Brain pericyte (primary cell): ENCODE measurements around the gene KIF21B.

ENCODE experiments used
- DNase-seq: peaks from one replicate; pipeline ENCODE4 v3.0.0-alpha.2; 2012; ENCODE audit warnings: low read depth, low spot score

The KIF21B gene

GRCh38 chr1:201023517-201023902, at the start of gene KIF21B:
Gene KIF21B (minus strand): TSS chr1:201023714. CDS start chr1:201023383, 331 bp downstream.
- DNase-seq, result no peak

- no peak for DNase-seq
Measured at GRCh38 chr1:201072922-201073321, 49.4 kb upstream of the KIF21B start.

GRCh38 chr1:201072149-201072548, 48.6 kb upstream of the KIF21B start:
- DNase-seq, result no peak

- DNase-seq, result no peak
Measured at GRCh38 chr1:201069636-201070035, 46.1 kb upstream of the KIF21B start.

- no peak for DNase-seq
Measured at GRCh38 chr1:201068976-201069375, 45.5 kb upstream of the KIF21B start.

GRCh38 chr1:201066986-201067385, 43.5 kb upstream of the KIF21B start:
- DNase-seq, result no peak

GRCh38 chr1:201065686-201066085, 42.2 kb upstream of the KIF21B start:
- DNase-seq, result no peak

GRCh38 chr1:201064806-201065205, 41.3 kb upstream of the KIF21B start:
- no peak for DNase-seq

GRCh38 chr1:201063145-201063544, 39.6 kb upstream of the KIF21B start:
- DNase-seq, result no peak

GRCh38 chr1:201062511-201063091, 39.1 kb upstream of the KIF21B start:
- no peak for DNase-seq

- no peak for DNase-seq
Measured at GRCh38 chr1:201061886-201062285, 38.4 kb upstream of the KIF21B start.

GRCh38 chr1:201061049-201061448, 37.5 kb upstream of the KIF21B start:
- DNase-seq, result no peak

- DNase-seq, result no peak
Measured at GRCh38 chr1:201060586-201060985, 37.1 kb upstream of the KIF21B start.

- DNase-seq, result no peak
Measured at GRCh38 chr1:201059871-201060555, 36.5 kb upstream of the KIF21B start.

- no peak for DNase-seq
Measured at GRCh38 chr1:201059401-201059800, 35.9 kb upstream of the KIF21B start.

GRCh38 chr1:201054091-201054543, 30.6 kb upstream of the KIF21B start:
- DNase-seq, result no peak

GRCh38 chr1:201053155-201053860, 29.8 kb upstream of the KIF21B start:
- no peak for DNase-seq

- no peak for DNase-seq
Measured at GRCh38 chr1:201051399-201051798, 27.9 kb upstream of the KIF21B start.

- DNase-seq, result no peak
Measured at GRCh38 chr1:201050515-201051277, 27.2 kb upstream of the KIF21B start.

- DNase-seq, result no peak
Measured at GRCh38 chr1:201049248-201049831, 25.8 kb upstream of the KIF21B start.

GRCh38 chr1:201048521-201048920, 25.0 kb upstream of the KIF21B start:
- no peak for DNase-seq

GRCh38 chr1:201044119-201044518, 20.6 kb upstream of the KIF21B start:
- no peak for DNase-seq
